GM19099 (cell line): ENCODE data around the gene SLC2A11.

Source experiments
- POLR2A ChIP-seq: IDR thresholded peaks from 3 replicates; pipeline ENCODE4 v1.6.1; 2011; ENCODE audit warnings: low read depth; ENCODE audit not compliant: insufficient read length; ENCODE audit errors: extremely low read depth

The SLC2A11 gene, protein sequence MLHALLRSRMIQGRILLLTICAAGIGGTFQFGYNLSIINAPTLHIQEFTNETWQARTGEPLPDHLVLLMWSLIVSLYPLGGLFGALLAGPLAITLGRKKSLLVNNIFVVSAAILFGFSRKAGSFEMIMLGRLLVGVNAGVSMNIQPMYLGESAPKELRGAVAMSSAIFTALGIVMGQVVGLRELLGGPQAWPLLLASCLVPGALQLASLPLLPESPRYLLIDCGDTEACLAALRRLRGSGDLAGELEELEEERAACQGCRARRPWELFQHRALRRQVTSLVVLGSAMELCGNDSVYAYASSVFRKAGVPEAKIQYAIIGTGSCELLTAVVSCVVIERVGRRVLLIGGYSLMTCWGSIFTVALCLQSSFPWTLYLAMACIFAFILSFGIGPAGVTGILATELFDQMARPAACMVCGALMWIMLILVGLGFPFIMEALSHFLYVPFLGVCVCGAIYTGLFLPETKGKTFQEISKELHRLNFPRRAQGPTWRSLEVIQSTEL

DNA sequence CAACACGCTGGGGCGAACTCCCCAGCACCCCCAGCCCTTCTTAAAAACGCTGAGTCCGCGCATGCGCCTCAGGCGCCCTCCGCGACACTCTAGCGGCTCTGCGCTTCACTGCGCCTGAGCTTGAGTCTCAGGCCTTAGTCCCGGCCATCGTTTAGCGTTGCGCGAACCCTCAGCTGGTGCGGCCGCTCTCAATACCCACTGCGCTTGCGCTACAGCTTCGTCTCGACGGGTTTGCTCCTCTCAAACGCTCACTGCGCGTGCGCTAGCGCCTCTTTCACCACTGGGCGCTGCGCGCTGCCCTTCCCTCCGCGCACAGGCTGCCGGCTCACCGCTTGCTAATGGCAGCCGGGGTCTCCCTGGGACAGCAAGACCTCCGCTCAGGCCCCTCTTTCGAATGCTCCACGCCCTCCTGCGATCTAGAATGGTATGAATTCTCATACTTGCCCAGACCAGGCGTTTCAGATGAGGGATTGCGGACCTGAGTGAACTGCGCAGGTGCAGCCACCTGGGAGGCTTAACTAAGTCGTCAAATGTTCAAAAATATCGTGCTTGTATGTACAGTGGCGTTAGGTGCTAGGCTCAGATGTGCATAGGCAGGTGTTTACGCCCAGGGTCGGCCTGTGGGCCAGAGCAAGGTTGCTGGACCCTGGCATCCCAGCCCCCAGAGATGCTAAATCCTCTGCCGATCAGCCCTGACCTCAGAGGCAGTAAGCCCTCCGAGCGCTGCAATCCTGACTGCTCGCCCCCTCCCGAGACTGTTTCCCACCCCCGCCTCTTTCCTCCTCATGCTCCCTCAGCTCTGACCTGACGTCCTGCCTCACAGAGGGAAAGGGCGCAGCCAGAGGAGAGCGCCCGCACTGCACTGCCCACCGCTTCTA, at the start of gene SLC2A11:
Gene SLC2A11, plus strand, starts transcription at position 270 of the 878 bp plus-strand sequence. Its CDS starts 125 bp downstream, at position 395.
- TF ChIP-seq POLR2A, result peak; percentile 91

DNA sequence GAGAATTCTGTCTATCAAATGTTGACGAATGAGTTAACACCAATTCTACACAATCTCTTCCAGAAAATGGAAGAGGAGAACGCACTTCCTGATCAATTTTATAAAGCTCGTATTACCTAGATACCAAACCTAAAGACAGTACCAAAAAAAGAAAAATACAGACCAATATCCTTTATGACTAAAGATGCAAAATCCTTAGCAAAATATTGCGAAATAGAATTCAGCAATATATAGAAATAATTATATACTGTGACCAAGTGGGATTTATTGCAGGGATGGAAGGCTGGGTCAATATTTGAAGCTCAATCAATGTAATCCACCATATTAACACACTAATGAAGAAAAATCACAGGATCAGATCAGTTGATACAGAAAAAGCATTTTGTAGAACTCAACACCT, 45.3 kb upstream of the SLC2A11 start:
- no peak for TF ChIP-seq POLR2A

DNA sequence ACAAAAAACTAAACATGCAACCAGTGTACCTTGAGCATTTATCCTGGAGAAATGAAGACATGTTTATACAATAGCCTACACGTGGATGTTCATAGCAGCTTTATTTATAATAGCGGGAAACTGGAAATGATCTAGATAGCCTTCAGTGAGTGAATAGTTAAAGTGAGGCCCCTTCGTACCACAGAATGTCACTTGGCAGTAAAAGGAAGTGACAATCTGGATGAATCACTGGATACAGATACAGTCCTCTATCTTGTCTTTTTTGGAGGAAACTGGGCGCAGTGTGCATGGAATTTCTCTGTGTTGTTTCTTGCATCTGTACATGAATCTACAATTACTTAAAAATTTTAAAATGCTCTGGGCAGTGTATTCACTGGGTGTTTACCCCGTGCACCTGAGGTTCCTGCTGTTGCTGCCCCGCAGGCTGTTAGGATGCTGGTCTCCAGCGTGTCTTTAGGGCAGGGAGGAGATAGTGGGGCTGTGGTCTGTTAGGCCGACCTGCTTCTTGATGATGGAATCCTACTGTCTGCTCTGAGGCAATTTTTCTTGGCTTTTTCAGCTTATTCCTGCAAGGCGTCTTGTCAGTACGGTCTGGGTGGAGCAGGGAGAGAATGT, 42.0 kb upstream of the SLC2A11 start:
- TF ChIP-seq POLR2A, result no peak

DNA sequence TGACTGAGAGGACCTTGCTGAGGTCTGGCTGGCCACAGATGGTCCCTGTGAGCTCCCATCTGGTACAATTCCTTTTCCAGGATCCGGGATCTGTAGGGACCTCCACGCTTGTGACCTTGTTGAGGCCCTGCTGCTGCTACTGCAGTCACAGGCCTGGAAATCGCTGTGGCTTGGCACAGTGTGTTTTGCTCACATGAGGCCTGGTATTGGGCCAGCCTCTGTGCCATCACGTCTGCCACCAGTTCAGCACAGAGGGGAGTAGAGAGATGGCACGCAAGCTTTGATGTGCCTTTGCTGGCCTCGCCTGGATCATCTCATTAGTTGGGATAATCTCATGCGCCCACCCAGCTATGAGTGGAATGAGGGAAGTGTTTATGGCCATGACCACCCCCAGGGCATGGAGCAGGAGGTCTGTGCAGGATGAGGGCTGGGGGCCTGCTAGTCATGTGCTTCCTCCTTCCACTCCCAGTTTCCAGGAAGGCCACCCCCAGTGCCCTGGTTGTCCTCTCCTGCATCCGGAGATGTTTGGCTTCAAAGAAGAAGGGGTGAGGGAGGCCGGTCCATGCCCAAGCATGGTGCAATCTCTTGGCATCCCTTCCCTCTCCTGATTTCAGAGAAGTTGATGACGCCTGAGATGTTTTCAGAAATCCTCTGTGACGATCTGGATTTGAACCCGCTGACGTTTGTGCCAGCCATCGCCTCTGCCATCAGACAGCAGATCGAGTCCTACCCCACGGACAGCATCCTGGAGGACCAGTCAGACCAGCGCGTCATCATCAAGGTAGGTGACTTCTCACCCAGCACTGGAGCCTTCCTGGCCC, 41.3 kb upstream of the SLC2A11 start:
- TF ChIP-seq POLR2A, result no peak

DNA sequence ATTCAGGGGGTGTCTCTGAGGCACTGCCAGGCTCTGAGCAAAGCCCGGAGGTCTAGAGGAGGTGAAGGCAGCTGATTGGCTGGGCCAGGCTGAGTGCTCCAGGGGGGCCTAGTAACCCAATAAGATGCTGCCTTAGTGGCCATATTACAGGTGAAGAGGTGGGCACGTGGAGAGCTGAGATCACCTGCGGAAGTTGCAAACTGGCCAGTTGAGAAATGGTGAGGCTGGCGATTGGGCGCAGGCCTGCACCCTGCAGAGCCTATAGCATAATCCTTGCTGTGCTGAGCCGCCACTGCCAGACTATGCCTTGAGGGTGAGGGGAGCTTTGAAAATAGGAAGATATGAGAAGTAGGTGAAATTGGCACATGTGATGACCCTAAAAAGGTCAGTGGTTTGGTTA, 40.5 kb upstream of the SLC2A11 start:
- no peak for TF ChIP-seq POLR2A

DNA sequence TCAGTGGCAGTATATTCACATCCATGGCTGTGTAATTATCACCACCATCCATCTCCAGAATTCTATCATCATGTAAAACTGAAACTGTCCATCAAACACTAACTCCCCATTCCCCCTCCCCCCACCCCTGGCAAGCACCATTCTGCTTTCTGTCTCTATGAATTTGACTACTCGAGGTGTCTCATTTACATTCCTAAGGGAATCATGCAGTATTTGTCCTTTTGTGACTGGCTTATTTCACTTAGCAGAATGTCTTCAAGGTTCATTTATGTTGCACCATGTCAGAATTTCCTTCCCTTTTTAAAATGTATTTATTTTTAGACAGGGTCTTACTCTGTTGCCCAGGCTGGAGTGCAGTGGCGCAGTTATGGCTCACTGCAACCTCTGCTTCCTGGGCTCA, 39.1 kb upstream of the SLC2A11 start:
- TF ChIP-seq POLR2A, result no peak

DNA sequence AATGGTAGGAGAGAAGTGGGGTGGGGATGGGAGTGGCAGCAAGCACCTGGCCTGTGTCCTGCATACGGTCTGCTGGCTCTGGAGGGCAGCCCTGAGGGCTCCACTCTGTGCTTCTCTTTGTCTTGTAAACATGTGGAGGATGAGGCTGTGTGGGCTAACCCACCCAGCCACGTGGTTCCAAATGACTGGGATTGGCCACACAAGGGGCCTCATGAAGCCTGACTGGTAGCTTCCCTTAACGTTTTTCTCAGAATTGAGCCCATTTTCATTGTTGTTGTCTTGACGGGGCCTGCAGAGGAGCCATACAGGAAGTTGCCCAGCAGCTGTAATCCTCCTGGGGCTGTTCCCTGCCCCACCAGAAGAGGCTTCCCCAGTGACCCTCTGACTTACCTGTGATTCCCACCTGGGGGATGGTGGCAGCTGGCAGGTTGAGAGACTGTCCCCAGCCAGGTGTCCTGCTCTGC, 36.9 kb upstream of the SLC2A11 start:
- TF ChIP-seq POLR2A, result no peak

DNA sequence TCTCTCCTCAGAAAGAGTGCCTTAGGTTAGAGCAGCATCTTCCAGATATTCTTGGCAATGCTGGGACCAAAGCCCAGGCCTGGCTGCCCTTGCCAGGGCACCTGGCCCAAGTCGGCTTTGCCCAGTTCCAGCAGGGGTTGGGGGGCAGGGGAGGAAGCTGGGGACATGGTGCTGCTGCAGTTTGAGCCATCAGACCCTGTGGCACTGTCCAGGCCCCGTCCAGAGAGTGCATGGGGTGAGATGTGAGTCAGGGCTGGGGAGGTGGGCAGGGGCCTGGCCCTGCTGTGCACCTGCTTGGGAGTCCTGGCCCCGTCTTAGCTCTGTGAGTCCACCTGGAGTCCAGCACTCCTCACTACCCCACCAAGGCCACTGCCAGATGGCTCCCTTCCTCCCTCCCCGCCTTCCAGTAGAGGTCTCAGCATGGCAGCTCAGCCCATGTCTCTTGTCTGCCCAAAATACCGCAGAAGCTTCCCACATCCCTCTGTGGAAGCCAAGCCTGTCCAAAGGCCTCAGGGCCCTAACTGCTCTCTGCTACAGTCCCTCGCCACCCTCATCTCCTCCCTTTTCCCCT, 35.5 kb upstream of the SLC2A11 start:
- TF ChIP-seq POLR2A, result no peak

DNA sequence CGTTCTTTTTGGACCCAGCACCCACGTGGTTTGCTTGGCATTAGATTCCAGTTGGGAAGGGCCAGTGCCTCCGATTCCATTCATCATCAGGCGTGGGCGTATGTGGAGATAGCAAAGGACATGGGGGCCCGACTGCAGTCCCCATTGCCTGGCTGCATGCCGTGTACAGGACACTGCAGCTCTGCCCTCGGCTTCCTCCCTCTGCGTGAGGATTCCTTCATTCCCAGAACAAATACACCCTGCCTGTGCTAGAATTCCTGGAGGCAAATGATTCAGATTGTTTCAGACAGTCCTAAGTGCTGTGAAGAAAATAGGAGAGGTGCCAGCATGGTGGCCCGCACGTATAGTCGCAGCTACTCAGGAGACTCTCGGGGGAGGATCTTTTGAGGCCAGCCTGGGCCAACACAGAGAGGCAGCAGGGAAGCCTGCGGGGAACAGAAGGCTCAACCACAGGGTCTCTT, 34.3 kb upstream of the SLC2A11 start:
- no peak for TF ChIP-seq POLR2A

DNA sequence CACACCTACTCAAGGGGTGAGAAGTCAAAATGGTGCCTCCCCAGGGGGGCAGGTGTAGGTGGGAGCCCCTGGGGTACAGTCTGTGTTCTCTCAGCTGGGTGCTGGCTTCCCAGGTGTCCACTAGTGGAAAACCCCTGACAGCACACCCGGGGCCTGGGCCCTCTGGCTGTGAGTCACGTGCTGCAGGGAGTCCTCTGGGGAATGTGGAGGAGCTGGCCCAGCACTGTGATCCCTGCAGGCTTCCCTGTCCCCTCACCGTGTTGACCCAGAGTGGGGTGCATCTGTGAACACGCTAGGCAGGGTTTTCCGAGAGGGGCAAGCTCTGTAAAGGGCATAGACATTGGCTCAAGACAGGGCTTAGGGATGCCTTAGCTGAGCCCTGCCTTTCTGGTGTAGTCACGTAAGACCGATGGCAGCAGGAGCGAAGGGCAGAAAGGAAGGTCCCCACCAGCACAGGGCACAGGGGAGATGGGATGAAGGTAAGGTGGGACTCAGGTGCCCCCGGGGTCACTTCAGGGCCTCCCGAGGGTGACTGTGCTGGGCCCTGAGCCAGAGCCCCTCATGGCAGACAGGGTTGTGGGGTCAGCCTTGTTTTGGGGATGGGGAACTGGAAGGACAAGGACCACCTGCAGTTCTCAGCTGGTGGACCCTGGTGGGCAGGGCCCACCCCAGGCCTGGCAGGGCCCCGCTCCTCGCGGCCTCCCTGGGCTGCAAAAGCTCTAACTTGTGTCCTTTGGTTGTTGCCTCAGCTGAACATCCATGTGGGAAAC, 33.0 kb upstream of the SLC2A11 start:
- no peak for TF ChIP-seq POLR2A

DNA sequence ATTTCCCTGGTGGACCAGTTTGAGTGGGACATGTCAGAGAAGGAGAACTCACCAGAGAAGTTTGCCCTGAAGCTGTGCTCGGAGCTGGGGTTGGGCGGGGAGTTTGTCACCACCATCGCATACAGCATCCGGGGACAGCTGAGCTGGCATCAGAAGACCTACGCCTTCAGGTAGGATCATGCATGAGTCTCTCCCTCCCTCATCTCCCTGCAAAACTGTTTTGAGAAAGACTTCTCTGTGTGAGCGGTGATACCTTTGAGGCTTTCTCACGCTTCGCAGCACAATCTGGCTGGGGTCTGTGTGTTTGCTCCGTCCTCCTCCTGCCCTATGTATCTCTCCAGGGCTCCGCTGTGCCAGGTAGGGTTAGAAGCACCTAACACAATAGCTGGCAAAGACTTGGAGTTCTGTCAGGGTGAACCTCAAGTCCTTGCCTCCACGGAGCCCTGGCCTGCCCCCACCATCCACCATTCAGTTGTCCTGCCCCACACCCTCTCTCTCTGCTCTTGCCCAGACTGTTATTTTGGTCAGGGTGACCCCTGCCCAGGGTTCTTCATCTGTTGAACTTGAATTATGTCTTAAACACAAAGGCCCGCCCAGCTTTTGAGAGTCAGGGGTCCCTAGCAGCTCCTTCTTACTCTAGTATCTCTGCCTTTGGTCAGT, 32.3 kb upstream of the SLC2A11 start:
- no peak for TF ChIP-seq POLR2A

DNA sequence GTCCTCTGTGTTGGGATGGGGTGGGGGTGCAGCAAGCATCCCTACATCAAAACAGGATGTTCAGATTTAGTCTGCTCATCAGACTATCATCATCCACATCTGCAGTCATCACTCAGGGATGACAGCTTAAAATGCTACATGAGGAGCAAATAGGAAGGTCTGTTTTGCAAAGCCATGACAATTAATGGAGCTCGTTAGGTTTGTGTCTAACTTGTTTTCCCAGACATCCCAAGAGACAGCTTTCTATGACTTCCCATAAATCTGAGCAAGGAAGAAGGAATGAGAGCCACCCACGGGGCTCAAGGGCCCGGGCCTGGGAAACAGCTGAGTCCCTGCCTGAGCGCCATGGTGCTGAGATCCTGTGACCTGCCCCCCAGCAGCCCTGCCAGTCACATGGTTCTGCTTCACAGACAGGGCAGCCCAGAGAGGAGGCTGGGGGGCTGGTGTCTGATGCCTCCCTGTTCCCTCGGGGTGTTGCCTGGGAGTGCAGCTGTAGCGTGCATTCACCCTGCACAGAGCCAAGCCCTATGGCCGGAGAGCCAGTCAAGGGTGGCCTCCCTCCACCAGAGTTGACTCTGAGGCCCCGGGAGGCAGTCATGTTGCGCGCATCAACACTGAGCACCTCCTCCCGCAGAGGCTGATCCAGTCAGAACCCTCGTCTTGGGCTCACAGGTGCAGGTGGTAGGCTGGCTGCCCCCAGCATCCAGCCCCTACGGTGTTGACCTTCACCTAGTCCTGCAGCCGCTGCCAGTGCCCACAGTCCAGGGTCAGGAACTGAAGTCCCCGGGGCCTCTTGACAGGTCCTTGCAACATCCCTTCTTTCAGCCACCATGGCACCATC, 30.9 kb upstream of the SLC2A11 start:
- no peak for TF ChIP-seq POLR2A
